Measurements from ENCODE around the gene PDS5B.
A peak's percentile ranks its signal among the peaks of the same experiment; 100 is the strongest.
"Not testable (repeated sequence)": the region's sequence is repeated elsewhere in the genome, so short reads cannot be mapped to it uniquely, and the experiment has no call there.

Gene PDS5B

DNA sequence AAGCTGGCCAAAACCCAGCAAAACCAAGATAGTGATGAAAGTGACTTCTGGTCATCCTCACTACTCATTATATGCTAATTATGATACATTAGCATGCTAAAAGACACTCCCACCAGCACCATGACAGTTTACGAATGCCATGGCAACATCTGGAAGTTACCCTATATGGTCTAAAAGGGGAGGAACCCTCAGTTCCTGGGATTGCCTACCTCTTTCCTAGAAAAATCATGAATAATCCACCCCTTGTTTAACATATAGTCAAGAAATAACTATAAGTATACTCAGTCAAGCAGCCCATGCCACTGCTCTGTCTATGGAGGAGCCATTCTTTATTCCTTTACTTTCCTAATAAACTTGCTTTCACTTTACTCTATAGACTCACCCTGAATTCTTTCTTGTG, 25.4 kb upstream of the PDS5B start:
- H3K9me3 ChIP-seq (ENCODE audit: control insufficient read depth, low read length); H3K36me3 ChIP-seq (ENCODE audit: control insufficient read depth, insufficient read depth, low read length); H3K4me1 ChIP-seq (ENCODE audit: control insufficient read depth, insufficient read depth, low read length, poor library complexity, severe bottlenecking); H3K4me3 ChIP-seq (ENCODE audit: extremely low read depth, insufficient read depth, low read length, poor library complexity, severe bottlenecking); H3K27ac ChIP-seq (ENCODE audit: low read depth, low read length, severe bottlenecking): not testable (repeated sequence)
- WGBS, 2 experiments (ENCODE audit: insufficient coverage in 2 of 2), result no CpG with 5 or more reads among the region's 1 CpG

DNA sequence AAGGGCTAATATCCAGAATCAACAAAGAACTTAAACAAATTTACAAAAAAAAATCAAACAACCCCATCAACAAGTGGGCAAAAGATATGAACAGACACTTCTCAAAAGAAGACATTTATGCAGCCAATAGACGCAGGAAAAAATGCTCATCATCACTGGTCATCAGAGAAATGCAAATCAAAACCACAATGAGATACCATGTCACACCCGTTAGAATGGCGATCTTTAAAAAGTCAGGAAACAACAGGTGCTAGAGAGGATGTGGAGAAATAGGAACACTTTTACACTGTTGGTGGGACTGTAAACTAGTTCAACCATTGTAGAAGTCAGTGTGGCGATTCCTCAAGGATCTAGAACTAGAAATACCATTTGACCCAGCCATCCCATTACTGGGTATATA, 10.6 kb upstream of the PDS5B start:
- not testable (repeated sequence) for H3K36me3 ChIP-seq (ENCODE audit: control insufficient read depth, insufficient read depth, low read length); H3K4me1 ChIP-seq (ENCODE audit: control insufficient read depth, insufficient read depth, low read length, poor library complexity, severe bottlenecking); H3K4me3 ChIP-seq (ENCODE audit: extremely low read depth, insufficient read depth, low read length, poor library complexity, severe bottlenecking); H3K9me3 ChIP-seq (ENCODE audit: control insufficient read depth, low read length); H3K27ac ChIP-seq (ENCODE audit: low read depth, low read length, severe bottlenecking)
- no CpG with 5 or more reads among the region's 4 CpGs for WGBS, 2 experiments (ENCODE audit: insufficient coverage in 2 of 2)

DNA sequence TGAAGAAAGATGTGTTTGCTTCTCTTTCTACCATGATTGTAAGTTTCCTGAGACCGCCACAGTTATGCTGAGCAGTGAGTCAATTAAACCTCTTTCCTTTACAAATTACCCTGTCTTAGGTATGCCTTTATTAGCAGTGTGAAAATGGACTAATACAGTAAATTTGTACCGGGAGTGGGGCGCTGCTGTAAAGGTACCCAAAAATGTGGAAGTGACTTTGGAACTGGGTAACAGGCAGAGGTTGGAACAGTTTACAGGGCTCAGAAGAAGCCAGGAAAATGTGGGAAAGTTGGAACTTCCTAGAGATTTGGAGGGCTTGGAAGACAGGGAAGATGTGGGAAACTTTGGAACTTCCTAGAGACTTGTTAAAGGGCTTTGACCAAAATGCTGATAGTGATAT, 9.2 kb upstream of the PDS5B start:
- Histone ChIP-seq H3K9me3 (ENCODE audit: control insufficient read depth, low read length) (peaks cover 10% of the 10 kb centered on the region), H3K27ac (ENCODE audit: low read depth, low read length, severe bottlenecking) (no peak overlapping the region), H3K4me1 (ENCODE audit: control insufficient read depth, insufficient read depth, low read length, poor library complexity, severe bottlenecking) (no peaks in the 10 kb centered on the region), H3K4me3 (ENCODE audit: extremely low read depth, insufficient read depth, low read length, poor library complexity, severe bottlenecking) (no peak overlapping the region), H3K36me3 (ENCODE audit: control insufficient read depth, insufficient read depth, low read length) (no peaks in the 10 kb centered on the region)
- WGBS, 2 experiments (ENCODE audit: insufficient coverage in 2 of 2), result 95 to 100% methylated on average over 2 of the region's 3 CpGs

DNA sequence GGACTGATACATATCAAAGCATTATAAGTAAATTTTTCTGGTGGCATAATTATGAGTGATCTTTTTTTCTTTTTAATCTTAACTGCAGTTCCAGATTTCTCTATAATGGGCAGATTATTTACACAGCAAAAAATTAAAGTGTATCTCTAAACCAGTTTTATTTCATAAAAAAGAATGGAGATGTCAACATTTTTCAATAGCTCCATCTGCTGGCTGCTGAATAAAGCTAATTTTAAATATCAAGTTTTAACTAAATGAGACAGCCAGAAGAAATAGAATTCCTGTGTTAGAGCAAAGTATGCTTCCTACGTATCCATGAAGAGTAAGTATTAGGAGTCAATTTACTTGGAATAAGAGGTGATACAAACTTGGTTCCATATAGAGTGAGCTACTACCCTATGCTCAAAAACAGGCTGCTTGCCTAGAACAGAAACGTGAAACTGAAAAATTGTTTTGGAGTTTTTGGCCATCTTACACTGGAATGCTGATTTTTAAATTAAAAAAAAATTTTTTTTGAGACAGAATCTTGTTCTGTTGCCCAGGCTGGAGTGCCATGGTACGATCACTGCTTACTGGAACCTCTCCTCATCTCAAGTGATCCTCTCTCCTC, 5.0 kb upstream of the PDS5B start:
- 80% methylated on average over 1 of the region's 3 CpGs; no CpG with 5 or more reads in 1 of the 2 experiments for WGBS, 2 experiments (ENCODE audit: insufficient coverage in 2 of 2)
- H3K4me1 ChIP-seq (ENCODE audit: control insufficient read depth, insufficient read depth, low read length, poor library complexity, severe bottlenecking), result no peaks in the 10 kb centered on the region

DNA sequence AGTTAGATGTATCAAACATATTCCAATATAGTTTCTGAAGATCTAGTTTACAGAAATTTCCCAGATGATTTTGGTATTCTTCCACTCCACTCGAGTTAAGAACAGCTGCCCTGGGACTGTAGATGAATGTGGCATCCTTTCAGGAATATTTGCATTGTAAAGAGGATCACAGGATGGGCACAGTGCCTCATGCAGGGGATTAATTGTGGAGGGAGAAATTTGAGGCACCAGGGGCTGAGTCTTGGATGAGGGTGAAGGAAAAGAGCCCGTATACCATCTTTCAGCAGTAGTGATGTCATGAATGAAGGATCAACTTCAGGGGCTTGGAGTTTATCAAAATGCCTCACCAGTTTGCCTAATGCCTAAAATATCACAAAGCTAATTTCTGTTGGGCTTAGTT, 4.0 kb upstream of the PDS5B start:
- Histone ChIP-seq H3K4me1 (ENCODE audit: control insufficient read depth, insufficient read depth, low read length, poor library complexity, severe bottlenecking) (no peaks in the 10 kb centered on the region), H3K27ac (ENCODE audit: low read depth, low read length, severe bottlenecking) (no peak overlapping the region), H3K9me3 (ENCODE audit: control insufficient read depth, low read length) (peaks cover 5% of the 10 kb centered on the region), H3K36me3 (ENCODE audit: control insufficient read depth, insufficient read depth, low read length) (no peaks in the 10 kb centered on the region), H3K4me3 (ENCODE audit: extremely low read depth, insufficient read depth, low read length, poor library complexity, severe bottlenecking) (no peak overlapping the region)
- 20 to 83% methylated on average over 1 to 2 of the region's 2 CpGs for WGBS, 2 experiments (ENCODE audit: insufficient coverage in 2 of 2)

More for the DNA sequence above, 5.0 kb upstream of the PDS5B start:
- Histone ChIP-seq H3K9me3 (ENCODE audit: control insufficient read depth, low read length) (peaks cover 10% of the 10 kb centered on the region), H3K27ac (ENCODE audit: low read depth, low read length, severe bottlenecking) (no peak overlapping the region), H3K4me3 (ENCODE audit: extremely low read depth, insufficient read depth, low read length, poor library complexity, severe bottlenecking) (no peak overlapping the region), H3K36me3 (ENCODE audit: control insufficient read depth, insufficient read depth, low read length) (no peaks in the 10 kb centered on the region)

DNA sequence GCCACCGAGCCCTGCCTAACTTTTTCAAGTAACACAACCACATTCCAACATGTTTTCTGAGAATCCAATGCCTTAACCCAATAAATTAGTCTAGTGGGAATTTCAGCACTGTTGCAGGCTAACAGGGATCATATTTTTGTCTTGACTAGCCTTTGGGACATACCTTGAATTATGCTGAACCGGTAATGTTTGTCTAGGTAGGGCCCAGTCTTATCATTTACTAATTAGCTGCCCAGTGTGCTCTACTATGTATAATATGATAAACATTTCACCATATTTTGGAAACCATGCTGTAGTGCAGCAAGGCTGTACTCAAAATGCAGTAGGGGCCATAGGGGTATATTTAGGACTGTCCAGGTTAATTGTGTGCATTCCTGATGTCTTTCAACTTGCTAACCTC, 3.3 kb upstream of the PDS5B start:
- 89 to 92% methylated on average over 1 of the region's 2 CpGs for WGBS, 2 experiments (ENCODE audit: insufficient coverage in 2 of 2)
- no peaks in the 10 kb centered on the region for H3K36me3 ChIP-seq (ENCODE audit: control insufficient read depth, insufficient read depth, low read length)
- no peak overlapping the region for H3K27ac ChIP-seq (ENCODE audit: low read depth, low read length, severe bottlenecking)
- no peaks in the 10 kb centered on the region for H3K4me1 ChIP-seq (ENCODE audit: control insufficient read depth, insufficient read depth, low read length, poor library complexity, severe bottlenecking)
- no peak overlapping the region for H3K4me3 ChIP-seq (ENCODE audit: extremely low read depth, insufficient read depth, low read length, poor library complexity, severe bottlenecking)
- no peaks in the 10 kb centered on the region for H3K9me3 ChIP-seq (ENCODE audit: control insufficient read depth, low read length)

DNA sequence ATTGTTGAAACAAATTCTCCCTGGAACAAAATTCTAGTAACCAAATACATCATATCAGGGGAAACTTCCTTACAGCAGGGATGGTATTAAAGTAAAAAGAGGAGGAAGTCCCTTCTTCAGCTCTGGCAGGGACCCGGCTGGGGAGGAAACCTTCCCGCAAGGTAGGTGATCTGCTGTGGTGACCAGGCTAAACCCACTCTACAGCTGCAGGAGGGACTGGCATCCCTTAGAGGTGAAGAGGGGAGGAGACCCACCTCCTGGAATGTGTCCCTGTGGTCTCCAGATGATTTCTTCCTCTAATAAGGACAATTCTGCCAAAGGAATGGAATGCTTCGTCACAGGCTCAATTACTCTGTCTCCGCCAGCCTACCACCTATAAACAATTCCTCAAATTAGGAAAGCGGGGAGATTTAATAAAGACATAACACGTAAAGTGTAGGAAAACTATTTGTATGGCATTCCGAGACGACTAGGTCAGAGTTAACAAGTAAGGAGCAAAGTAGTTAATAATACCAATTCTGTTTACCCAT, 637 bp upstream of the PDS5B start:
- H3K36me3 ChIP-seq (ENCODE audit: control insufficient read depth, insufficient read depth, low read length), result no peaks in the 10 kb centered on the region
- no peaks in the 10 kb centered on the region for H3K9me3 ChIP-seq (ENCODE audit: control insufficient read depth, low read length)
- H3K27ac ChIP-seq (ENCODE audit: low read depth, low read length, severe bottlenecking), result peak overlapping the region; percentile 54
- WGBS, 2 experiments (ENCODE audit: insufficient coverage in 2 of 2), result 83% methylated on average over 1 of the region's 8 CpGs; no CpG with 5 or more reads in 1 of the 2 experiments
- peaks cover 18% of the 10 kb centered on the region for H3K4me1 ChIP-seq (ENCODE audit: control insufficient read depth, insufficient read depth, low read length, poor library complexity, severe bottlenecking)
- H3K4me3 ChIP-seq (ENCODE audit: extremely low read depth, insufficient read depth, low read length, poor library complexity, severe bottlenecking), result peak overlapping the region; percentile 65

DNA sequence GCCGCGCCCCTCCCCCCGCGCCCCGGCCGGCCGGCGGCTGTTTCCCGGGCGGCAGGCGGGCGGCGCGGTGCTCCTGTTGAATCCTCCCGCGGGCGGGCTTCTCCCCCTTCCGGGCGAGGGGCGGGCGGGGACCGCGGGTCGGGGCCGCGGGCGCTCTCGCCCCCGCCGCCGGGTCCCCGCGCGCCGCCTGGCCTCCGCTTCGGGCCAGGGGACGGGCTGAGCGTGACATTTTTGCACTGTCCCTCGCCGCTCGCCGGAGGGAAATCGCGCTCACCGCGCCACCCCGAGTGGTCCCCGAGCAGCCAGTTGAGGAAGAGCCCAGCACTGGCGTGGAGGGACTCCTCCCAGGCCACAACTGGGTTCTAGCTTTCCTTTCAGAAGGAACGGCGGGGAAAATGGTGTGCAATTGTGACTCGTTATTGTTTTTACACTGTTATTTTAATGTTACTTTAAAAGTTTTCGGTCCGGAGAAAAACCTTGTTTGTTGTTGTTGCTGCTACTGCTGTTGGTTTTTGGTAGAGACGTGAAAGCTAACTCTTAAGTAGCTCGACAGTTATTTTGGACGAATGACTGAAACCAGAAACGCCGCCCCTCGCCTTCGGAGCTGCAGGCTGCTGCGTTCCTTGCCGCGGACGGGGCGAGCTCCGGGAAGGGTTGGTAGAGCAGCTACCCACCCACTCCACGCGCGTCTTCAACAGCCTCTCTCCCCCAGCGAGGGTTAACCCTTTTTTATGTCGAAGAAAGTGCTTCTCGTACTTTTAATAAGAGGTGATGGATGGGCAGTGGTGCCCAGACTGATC, 959 bp downstream of the PDS5B start:
- H3K27ac ChIP-seq (ENCODE audit: low read depth, low read length, severe bottlenecking), result peak overlapping the region; percentile 77
- WGBS, 2 experiments (ENCODE audit: insufficient coverage in 2 of 2), result 0 to 1% methylated on average over 26 to 30 of the region's 74 CpGs
- no peaks in the 10 kb centered on the region for H3K9me3 ChIP-seq (ENCODE audit: control insufficient read depth, low read length)
- H3K36me3 ChIP-seq (ENCODE audit: control insufficient read depth, insufficient read depth, low read length), result no peaks in the 10 kb centered on the region
- H3K4me1 ChIP-seq (ENCODE audit: control insufficient read depth, insufficient read depth, low read length, poor library complexity, severe bottlenecking), result peaks cover 19% of the 10 kb centered on the region
- H3K4me3 ChIP-seq (ENCODE audit: extremely low read depth, insufficient read depth, low read length, poor library complexity, severe bottlenecking), result peak overlapping the region; percentile 69

DNA sequence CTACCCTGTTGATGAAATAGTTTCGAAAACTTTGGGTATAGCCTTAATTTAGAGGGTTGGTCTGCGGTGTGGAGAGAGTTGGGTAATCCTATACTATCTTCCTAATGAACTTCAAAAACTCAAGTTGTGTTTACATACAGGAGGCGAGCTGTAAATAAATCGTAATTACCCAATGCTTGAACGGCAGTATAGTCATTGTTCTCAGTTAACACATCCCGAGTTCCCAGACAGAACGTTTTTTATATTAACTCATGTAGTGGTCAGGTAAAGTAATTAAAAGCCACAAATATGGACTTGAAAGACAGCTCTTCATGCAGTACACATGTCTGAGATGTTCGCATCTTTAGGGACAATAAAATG, 1.5 kb downstream of the PDS5B start:
- 0 to 40% methylated on average over 1 of the region's 8 CpGs for WGBS, 2 experiments (ENCODE audit: insufficient coverage in 2 of 2)
- no peaks in the 10 kb centered on the region for H3K36me3 ChIP-seq (ENCODE audit: control insufficient read depth, insufficient read depth, low read length)
- H3K27ac ChIP-seq (ENCODE audit: low read depth, low read length, severe bottlenecking), result peak overlapping the region; percentile 77
- H3K9me3 ChIP-seq (ENCODE audit: control insufficient read depth, low read length), result no peaks in the 10 kb centered on the region
- peaks cover 19% of the 10 kb centered on the region for H3K4me1 ChIP-seq (ENCODE audit: control insufficient read depth, insufficient read depth, low read length, poor library complexity, severe bottlenecking)
- H3K4me3 ChIP-seq (ENCODE audit: extremely low read depth, insufficient read depth, low read length, poor library complexity, severe bottlenecking), result peak overlapping the region; percentile 69

DNA sequence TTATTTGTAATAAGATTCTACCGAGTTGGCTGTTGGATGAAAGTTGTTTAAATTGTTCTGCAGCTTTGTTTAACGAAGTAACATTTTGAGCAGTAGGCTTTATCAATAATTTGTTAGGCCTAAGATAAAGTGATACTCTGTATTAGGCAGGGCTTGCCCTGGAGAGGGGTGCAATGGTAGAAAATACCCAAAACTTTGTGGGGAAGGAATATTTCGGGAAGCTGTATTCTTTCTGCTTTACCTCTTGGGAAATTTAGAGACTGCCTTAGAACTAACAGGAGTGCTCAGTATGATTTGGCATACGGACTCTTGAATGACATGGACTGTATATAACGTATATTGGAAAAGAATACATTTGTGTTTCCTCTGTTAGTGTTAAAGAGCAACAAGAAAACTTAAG, 2.5 kb downstream of the PDS5B start:
- Histone ChIP-seq H3K4me3 (ENCODE audit: extremely low read depth, insufficient read depth, low read length, poor library complexity, severe bottlenecking) (peak overlapping the region; percentile 69), H3K9me3 (ENCODE audit: control insufficient read depth, low read length) (no peaks in the 10 kb centered on the region), H3K36me3 (ENCODE audit: control insufficient read depth, insufficient read depth, low read length) (no peaks in the 10 kb centered on the region), H3K4me1 (ENCODE audit: control insufficient read depth, insufficient read depth, low read length, poor library complexity, severe bottlenecking) (peaks cover 19% of the 10 kb centered on the region), H3K27ac (ENCODE audit: low read depth, low read length, severe bottlenecking) (no peak overlapping the region)
- WGBS, 2 experiments (ENCODE audit: insufficient coverage in 2 of 2), result 63 to 74% methylated on average over 4 of the region's 5 CpGs

DNA sequence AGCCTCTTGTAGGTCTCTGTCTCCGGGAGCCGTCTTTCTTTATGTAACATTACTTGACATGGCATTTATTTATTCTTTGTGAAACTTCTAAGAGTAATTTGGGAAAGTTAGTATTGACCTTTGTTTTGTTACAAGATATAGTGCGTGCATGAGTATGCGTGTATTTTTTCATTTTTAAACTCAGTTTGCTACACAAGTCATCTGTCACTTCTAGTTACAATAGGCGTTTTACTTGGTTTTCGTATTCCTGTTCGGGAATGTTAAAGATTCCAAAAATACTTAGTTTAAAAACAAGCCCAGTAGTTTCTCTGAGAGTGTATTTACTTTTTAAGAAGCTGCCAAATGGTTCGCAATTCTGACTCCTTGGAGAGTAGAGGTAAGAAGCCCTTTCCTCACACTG, 3.2 kb downstream of the PDS5B start:
- Histone ChIP-seq H3K4me3 (ENCODE audit: extremely low read depth, insufficient read depth, low read length, poor library complexity, severe bottlenecking) (no peak overlapping the region), H3K27ac (ENCODE audit: low read depth, low read length, severe bottlenecking) (no peak overlapping the region)

More for the DNA sequence above, 3.2 kb downstream of the PDS5B start:
- Histone ChIP-seq H3K9me3 (ENCODE audit: control insufficient read depth, low read length) (no peaks in the 10 kb centered on the region), H3K36me3 (ENCODE audit: control insufficient read depth, insufficient read depth, low read length) (no peaks in the 10 kb centered on the region), H3K4me1 (ENCODE audit: control insufficient read depth, insufficient read depth, low read length, poor library complexity, severe bottlenecking) (peaks cover 19% of the 10 kb centered on the region)
- 100% methylated on average over 1 to 3 of the region's 8 CpGs for WGBS, 2 experiments (ENCODE audit: insufficient coverage in 2 of 2)

Data from mesodermal cell (in vitro differentiated cells).